Testis (tissue), 2 donors: ENCODE data around the gene USP2.

ENCODE experiments used
- CTCF ChIP-seq, 3 experiments: fragments of 450-650 bp in 2 of 3; fragments of 200-600 bp in 1 of 3; sonication (generic) in 1 of 3; IDR thresholded peaks; one replicate each; pipeline ENCODE4 v1.5.1; 2016 to 2019; ENCODE audit warnings: antibody characterized with exemption in 3 of 3, mild to moderate bottlenecking in 2 of 3, moderate library complexity in 1 of 3
- POLR2A ChIP-seq: fragments of 450-650 bp; IDR thresholded peaks from one replicate; pipeline ENCODE4 v1.6.1; 2017; ENCODE audit warnings: antibody characterized with exemption, mild to moderate bottlenecking, moderate library complexity

GRCh38 chr11:119410501-119410900 is 29.0 kb upstream of the USP2 start:
- TF ChIP-seq CTCF (IDR thresholded peaks at IDR 0.05) (no peak), POLR2A (no peak)
